CD4-positive, alpha-beta T cell (primary cell): Measurements from ENCODE around the gene TESMIN. TPM values are rescaled to one million over a fixed set of nuclear protein-coding genes. Genes with fewer than 3 reads are reported as not detected.
A peak's percentile ranks its signal among the peaks of the same experiment; 100 is the strongest.

Experiments
- ATAC-seq: fragments of 200-7000 bp; cut with Tn5 transposase; one replicate; pipeline ENCODE4 v1.10.0; 2022; ENCODE audit warnings: mild to moderate bottlenecking; ENCODE audit not compliant: poor library complexity
- CTCF ChIA-PET: fragments of 350-600 bp; sonication (Branson Sonifier 250); formaldehyde crosslinking; loops from one replicate; lab custom pipeline; 2021; ENCODE audit warnings: antibody characterized with exemption, inconsistent platforms; lab: Charles Lee
- POLR2A ChIA-PET: fragments of 350-600 bp; sonication (Branson Sonifier 250); formaldehyde crosslinking; loops from one replicate; lab custom pipeline; 2021; ENCODE audit warnings: antibody characterized with exemption, inconsistent platforms; lab: Charles Lee
- DNase-seq, 14 experiments: peaks; one replicate each; pipeline ENCODE4 v3.0.0-alpha.2; 2013 to 2020; ENCODE audit warnings: mixed read lengths in 2 of 14
- H3K27ac ChIP-seq, 2 donors: one replicate each; pipeline versions ENCODE4 v1.5.1 to v1.7.0; 2013; ENCODE audit warnings: low read length in 2 of 2, low read depth in 1 of 2, mild to moderate bottlenecking in 1 of 2
- H3K27me3 ChIP-seq, 2 experiments: 1 replicate in 1 of 2; 2 replicates in 1 of 2; pipeline versions ENCODE4 v1.6.1 to v1.7.0; 2013; ENCODE audit warnings: low read length in 2 of 2, control low read depth in 1 of 2, mild to moderate bottlenecking in 1 of 2, moderate library complexity in 1 of 2; ENCODE audit not compliant: insufficient read depth in 2 of 2, control insufficient read depth in 1 of 2
- H3K36me3 ChIP-seq: one replicate; pipeline ENCODE4 v1.6.1; 2013; ENCODE audit warnings: low read length, control low read depth; ENCODE audit not compliant: insufficient read depth
- H3K4me1 ChIP-seq: one replicate; pipeline ENCODE4 v1.6.1; 2013; ENCODE audit warnings: low read length, control low read depth; ENCODE audit not compliant: insufficient read depth
- H3K4me3 ChIP-seq: one replicate; pipeline ENCODE4 v1.5.1; 2013; ENCODE audit warnings: mild to moderate bottlenecking, low read length, moderate library complexity
- H3K9me3 ChIP-seq, 2 experiments: 1 replicate in 1 of 2; 2 replicates in 1 of 2; pipeline versions ENCODE4 v1.6.1 to v1.7.0; 2013; ENCODE audit warnings: low read length in 2 of 2, mild to moderate bottlenecking in 2 of 2, control low read depth in 1 of 2, moderate library complexity in 1 of 2; ENCODE audit not compliant: control insufficient read depth in 1 of 2, insufficient read depth in 1 of 2
- H3K27ac Mint-ChIP-seq: one replicate; pipeline ENCODE4 v1.8.0; 2020; ENCODE audit warnings: mixed read lengths
- H3K27me3 Mint-ChIP-seq: one replicate; pipeline ENCODE4 v1.8.0; 2021; ENCODE audit warnings: mixed read lengths
- H3K36me3 Mint-ChIP-seq: one replicate; pipeline ENCODE4 v1.8.0; 2021; ENCODE audit warnings: low read depth, mixed read lengths
- H3K4me1 Mint-ChIP-seq: one replicate; pipeline ENCODE4 v1.8.0; 2021; ENCODE audit warnings: low read depth, mixed read lengths
- H3K4me3 Mint-ChIP-seq: one replicate; pipeline ENCODE4 v1.8.0; 2020; ENCODE audit warnings: mild to moderate bottlenecking, mixed read lengths
- H3K9me3 Mint-ChIP-seq: one replicate; pipeline ENCODE4 v1.8.0; 2020; ENCODE audit warnings: mixed read lengths
- intact Hi-C, 2 experiments: fragments of 100-400 bp; cut with DNase I in 1 of 2; cut with micrococcal nuclease in 1 of 2; formaldehyde crosslinking; loops; one replicate each; pipeline versions ENCODE4 v1.15.1 to v1.9.0; 2023 to 2025; cut with DNase I, micrococcal nuclease
- polyA plus RNA-seq, 2 donors: library from polyadenylated mRNA; unstranded; fragments of 120-200 nt; gene quantifications; one replicate each; pipeline ENCODE4 v1.2.1, GENCODE V29; 2013
- total RNA-seq, 174 experiments: library from RNA in 2 of 174; stranded (reverse) in 2 of 174; gene quantifications; one replicate each; pipeline ENCODE4 v1.2.3 and lab custom pipeline; 2021 to 2026
- TF ChIP-seq, protein P1 (sequence below): fragments of 200-600 bp; IDR thresholded peaks from one replicate; pipeline ENCODE4 v1.8.0; 2022; ENCODE audit warnings: antibody characterized with exemption, mild to moderate bottlenecking

TESMIN gene, protein sequence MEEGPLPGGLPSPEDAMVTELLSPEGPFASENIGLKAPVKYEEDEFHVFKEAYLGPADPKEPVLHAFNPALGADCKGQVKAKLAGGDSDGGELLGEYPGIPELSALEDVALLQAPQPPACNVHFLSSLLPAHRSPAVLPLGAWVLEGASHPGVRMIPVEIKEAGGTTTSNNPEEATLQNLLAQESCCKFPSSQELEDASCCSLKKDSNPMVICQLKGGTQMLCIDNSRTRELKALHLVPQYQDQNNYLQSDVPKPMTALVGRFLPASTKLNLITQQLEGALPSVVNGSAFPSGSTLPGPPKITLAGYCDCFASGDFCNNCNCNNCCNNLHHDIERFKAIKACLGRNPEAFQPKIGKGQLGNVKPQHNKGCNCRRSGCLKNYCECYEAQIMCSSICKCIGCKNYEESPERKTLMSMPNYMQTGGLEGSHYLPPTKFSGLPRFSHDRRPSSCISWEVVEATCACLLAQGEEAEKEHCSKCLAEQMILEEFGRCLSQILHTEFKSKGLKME
- total RNA-seq, result 1 to 10 TPM; 3.7 to 4.3 TPM
- polyA plus RNA-seq (2013, experiment 1 of 2), result 5.1 TPM
- polyA plus RNA-seq (2013, experiment 2 of 2), result 5.8 TPM
- 0.13 to 11.1 (median 1.9) reads per million in 172 experiments for total RNA-seq (lab: John Stamatoyannopoulos, UW)

DNA sequence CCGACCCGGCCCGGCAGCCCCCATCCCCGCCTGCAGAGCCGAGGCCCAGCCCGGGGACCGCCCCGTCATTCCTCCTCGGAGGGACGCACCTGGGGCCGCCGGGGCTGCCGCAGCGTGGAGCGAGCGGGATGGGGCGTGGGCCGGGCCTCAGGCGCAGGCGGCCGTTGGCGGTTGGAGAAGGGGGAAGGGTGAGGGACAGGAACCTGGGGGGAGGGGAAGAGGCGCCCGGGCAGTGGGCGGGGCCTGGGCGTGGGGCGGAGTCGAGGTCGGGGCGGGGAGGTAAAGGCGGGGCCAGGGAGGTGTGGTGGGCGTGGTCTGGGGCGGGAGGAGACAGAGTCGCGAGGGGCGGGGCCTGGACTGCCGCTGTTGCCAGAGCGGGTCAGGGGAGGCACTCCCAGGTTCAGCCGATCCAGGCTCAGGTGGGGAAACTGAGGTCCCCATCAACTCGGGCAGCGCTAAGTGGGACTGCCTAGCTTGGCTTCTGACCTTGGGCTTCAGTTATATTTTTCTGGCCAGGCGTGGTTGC lies at the start of gene TESMIN:
Gene TESMIN (minus strand): TSS at position 190 of the 526 bp plus-strand sequence. CDS start 860 bp downstream, outside the sequence.
- peak within 1 kb of the TSS; percentile 41 for H3K4me3 ChIP-seq
- intact Hi-C loops, result loop anchor here (2.0 to 10.0 kb wide), 5 partner anchors 91 to 923 kb away; partner anchors contain the start of genes CHKA (in 1 of the 2), CPT1A (in 1 of the 2), LTO1 (in 1 of the 2) and TPCN2 (in 1 of the 2)
- peaks cover 8% of the 10 kb centered on the region for H3K36me3 Mint-ChIP-seq
- H3K36me3 ChIP-seq, result peaks cover 4% of the 10 kb centered on the region
- ATAC-seq (peak; percentile 94), DNase-seq (peak; percentile 86 to 97 (median 94))
- H3K9me3 ChIP-seq, result no peaks in the 10 kb centered on the region
- peaks cover 18% of the 10 kb centered on the region for H3K4me1 ChIP-seq
- H3K27me3 Mint-ChIP-seq, result no peaks in the 10 kb centered on the region
- H3K9me3 Mint-ChIP-seq, result no peaks in the 10 kb centered on the region
- TF ChIP-seq, protein P1, sequence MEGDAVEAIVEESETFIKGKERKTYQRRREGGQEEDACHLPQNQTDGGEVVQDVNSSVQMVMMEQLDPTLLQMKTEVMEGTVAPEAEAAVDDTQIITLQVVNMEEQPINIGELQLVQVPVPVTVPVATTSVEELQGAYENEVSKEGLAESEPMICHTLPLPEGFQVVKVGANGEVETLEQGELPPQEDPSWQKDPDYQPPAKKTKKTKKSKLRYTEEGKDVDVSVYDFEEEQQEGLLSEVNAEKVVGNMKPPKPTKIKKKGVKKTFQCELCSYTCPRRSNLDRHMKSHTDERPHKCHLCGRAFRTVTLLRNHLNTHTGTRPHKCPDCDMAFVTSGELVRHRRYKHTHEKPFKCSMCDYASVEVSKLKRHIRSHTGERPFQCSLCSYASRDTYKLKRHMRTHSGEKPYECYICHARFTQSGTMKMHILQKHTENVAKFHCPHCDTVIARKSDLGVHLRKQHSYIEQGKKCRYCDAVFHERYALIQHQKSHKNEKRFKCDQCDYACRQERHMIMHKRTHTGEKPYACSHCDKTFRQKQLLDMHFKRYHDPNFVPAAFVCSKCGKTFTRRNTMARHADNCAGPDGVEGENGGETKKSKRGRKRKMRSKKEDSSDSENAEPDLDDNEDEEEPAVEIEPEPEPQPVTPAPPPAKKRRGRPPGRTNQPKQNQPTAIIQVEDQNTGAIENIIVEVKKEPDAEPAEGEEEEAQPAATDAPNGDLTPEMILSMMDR, result no peak
- H3K27ac Mint-ChIP-seq, result no peak within 1 kb of the TSS
- peak within 1 kb of the TSS; percentile 81 for H3K4me3 Mint-ChIP-seq
- peaks cover 11% of the 10 kb centered on the region for H3K4me1 Mint-ChIP-seq
- ChIA-PET POLR2A (interaction anchor here (0.8 kb wide), 1 partner anchor 91 kb away, joined by 3 read pairs; no protein-coding TSS in a partner anchor), CTCF (no interaction called here)
- H3K27ac ChIP-seq, result no peak within 1 kb of the TSS
- no peaks in the 10 kb centered on the region for H3K27me3 ChIP-seq

DNA sequence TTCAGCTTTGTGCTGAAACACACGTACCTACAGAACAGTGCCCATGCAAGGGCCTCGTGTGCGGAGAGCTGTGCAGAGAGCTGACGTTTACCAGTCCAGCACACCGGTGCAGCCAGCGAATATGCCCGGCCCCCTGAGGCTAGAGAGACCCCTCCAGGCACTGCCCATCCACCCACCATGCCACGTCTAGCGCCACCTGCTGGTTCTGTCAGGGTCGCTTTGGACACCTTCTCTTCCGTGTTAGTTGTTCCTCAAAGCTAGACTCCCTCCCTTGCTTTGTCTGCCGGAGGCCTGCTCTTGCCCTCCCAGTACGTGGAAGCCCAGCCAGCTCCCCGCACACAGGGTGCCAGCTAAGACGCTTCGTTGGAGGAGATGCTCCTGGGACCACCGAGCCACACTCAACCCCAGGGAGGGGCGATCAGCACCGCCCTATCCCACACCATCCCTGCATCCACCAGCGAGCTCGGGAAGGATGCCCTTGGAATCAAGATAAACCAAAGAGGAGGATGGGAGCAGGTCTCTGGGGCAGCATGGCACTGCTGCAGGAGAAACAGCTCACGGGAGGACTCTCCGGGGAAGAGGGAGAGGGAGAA lies 47.0 kb upstream of the TESMIN start:
- no peaks in the 10 kb centered on the region for H3K9me3 ChIP-seq
- H3K27ac ChIP-seq, result no peak overlapping the region
- Mint-ChIP-seq H3K27ac (no peak overlapping the region), H3K9me3 (no peaks in the 10 kb centered on the region), H3K36me3 (peaks cover 85% of the 10 kb centered on the region), H3K4me3 (no peak overlapping the region), H3K27me3 (no peaks in the 10 kb centered on the region), H3K4me1 (no peaks in the 10 kb centered on the region)
- TF ChIP-seq, protein P1, result peak; percentile 71
- peaks cover 39% of the 10 kb centered on the region for H3K36me3 ChIP-seq
- DNase-seq (peak; percentile 14 to 66 (median 33)), ATAC-seq (no peak)
- CTCF ChIA-PET, result interaction anchor here (0.6 to 0.9 kb wide), 3 partner anchors 8 to 23 kb away, joined by 3 to 7 read pairs (median 3); no protein-coding TSS in a partner anchor
- H3K4me3 ChIP-seq, result no peak overlapping the region
- intact Hi-C loops, result loop anchor here in 1 of 2 experiments (5.0 to 10.0 kb wide), 2 partner anchors 46 to 166 kb away; partner anchors contain the start of gene CPT1A
- POLR2A ChIA-PET, result interaction anchor here (1.1 kb wide), 1 partner anchor 46 kb away, joined by 3 read pairs; no protein-coding TSS in a partner anchor
- no peaks in the 10 kb centered on the region for H3K27me3 ChIP-seq
- H3K4me1 ChIP-seq, result no peaks in the 10 kb centered on the region

DNA sequence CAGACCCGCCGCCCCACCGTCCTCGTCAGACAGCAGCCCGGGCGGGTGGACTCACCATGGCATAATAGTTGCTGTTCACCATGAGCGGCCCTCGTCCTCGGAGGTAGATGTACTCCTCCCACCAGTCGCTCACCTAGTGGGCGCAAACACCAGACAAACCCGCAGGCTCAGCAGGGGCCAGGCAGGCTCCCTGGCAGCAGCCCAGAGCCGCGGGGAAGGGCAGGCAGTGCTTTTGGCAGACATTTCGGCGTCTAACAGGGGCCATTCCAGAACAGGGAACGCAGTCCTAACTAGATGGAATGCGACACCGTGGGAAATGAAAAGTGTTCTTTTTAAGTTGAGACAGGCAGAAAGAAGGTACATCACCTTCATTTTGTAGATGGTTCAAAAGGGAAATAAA lies 45.5 kb upstream of the TESMIN start:
- Histone ChIP-seq H3K4me1 (no peaks in the 10 kb centered on the region), H3K36me3 (peaks cover 42% of the 10 kb centered on the region), H3K4me3 (no peak overlapping the region), H3K27ac (no peak overlapping the region), H3K9me3 (no peaks in the 10 kb centered on the region), H3K27me3 (no peaks in the 10 kb centered on the region)
- H3K4me3 Mint-ChIP-seq, result no peak overlapping the region
- CTCF ChIA-PET, result no interaction called here
- intact Hi-C loops, result loop anchor here in 1 of 2 experiments (5.0 to 10.0 kb wide), 2 partner anchors 48 to 164 kb away; partner anchors contain the start of gene CPT1A
- H3K4me1 Mint-ChIP-seq, result no peaks in the 10 kb centered on the region
- H3K9me3 Mint-ChIP-seq, result no peaks in the 10 kb centered on the region
- TF ChIP-seq, protein P1, result no peak
- POLR2A ChIA-PET, result no interaction called here
- H3K27me3 Mint-ChIP-seq, result no peaks in the 10 kb centered on the region
- no peak for ATAC-seq
- H3K27ac Mint-ChIP-seq, result no peak overlapping the region
- peaks cover 85% of the 10 kb centered on the region for H3K36me3 Mint-ChIP-seq
- no peak for DNase-seq
